ENCODE data around the gene LCNL1.

Gene LCNL1

GRCh38 chr9:136937186-136938001 is 45.4 kb upstream of the LCNL1 start:
- Histone ChIP-seq H3K23ac (ENCODE audit: low read length in 2 of 2) (no peak overlapping the region), H3K4ac (ENCODE audit: low read depth in 1 of 2, low read length in 2 of 2) (no peak overlapping the region), H3K4me1 (ENCODE audit: control insufficient read depth, insufficient read depth, low read depth, low read length) (peaks cover 8% of the 10 kb centered on the region), H3K18ac (ENCODE audit: low read depth in 1 of 2, low read length in 2 of 2) (no peak overlapping the region), H2BK5ac (ENCODE audit: low read depth, low read length, poor library complexity, severe bottlenecking) (no peak overlapping the region), H4K8ac (ENCODE audit: low read length) (peak overlapping the region; percentile 7), H3K36me3 (ENCODE audit: control insufficient read depth in 1 of 2, insufficient read depth in 2 of 2, low read depth in 1 of 2, low read length in 2 of 2) (peaks cover 35 to 48% of the 10 kb centered on the region in 2 experiments), H4K91ac (ENCODE audit: low read length) (peak overlapping the region; percentile 35), H2AK5ac (ENCODE audit: low read length, severe bottlenecking) (no peak overlapping the region), H3K79me1 (replicated peaks; ENCODE audit: low read length, poor library complexity, severe bottlenecking) (peaks cover 38% of the 10 kb centered on the region), H2AFZ (ENCODE audit: low read depth, low read length) (no peak overlapping the region), H3K4me3 (ENCODE audit: insufficient read depth in 1 of 2, low read depth in 1 of 2, low read length in 2 of 2) (no peak overlapping the region), H3K27me3 (ENCODE audit: control insufficient read depth in 1 of 2, insufficient read depth in 1 of 2, low read length in 2 of 2) (no peaks in the 10 kb centered on the region), H3K9me3 (ENCODE audit: control insufficient read depth, low read length) (no peaks in the 10 kb centered on the region), H3K9ac (ENCODE audit: low read length) (no peak overlapping the region), H2BK120ac (ENCODE audit: low read depth, low read length) (no peak overlapping the region), H2BK12ac (ENCODE audit: low read length in 2 of 2) (no peak overlapping the region), H3K27ac (ENCODE audit: low read length, poor library complexity, severe bottlenecking) (no peak overlapping the region), H2BK15ac (ENCODE audit: low read depth, poor library complexity, severe bottlenecking) (no peak overlapping the region), H3K14ac (ENCODE audit: low read length in 2 of 2) (no peak overlapping the region), H3K4me2 (ENCODE audit: low read length, poor library complexity, severe bottlenecking) (no peak overlapping the region)
- 91% methylated on average over 15 of the region's 15 CpGs for WGBS
- DNase-seq: no peak

GRCh38 chr9:136939431-136939995 is 43.3 kb upstream of the LCNL1 start:
- Histone ChIP-seq H3K9me3 (ENCODE audit: control insufficient read depth, low read length) (no peaks in the 10 kb centered on the region), H3K79me1 (replicated peaks; ENCODE audit: low read length, poor library complexity, severe bottlenecking) (peaks cover 35% of the 10 kb centered on the region), H3K4me3 (ENCODE audit: insufficient read depth in 1 of 2, low read depth in 1 of 2, low read length in 2 of 2) (no peak overlapping the region), H4K8ac (ENCODE audit: low read length) (peak overlapping the region; percentile 19), H4K91ac (ENCODE audit: low read length) (no peak overlapping the region), H3K27me3 (ENCODE audit: control insufficient read depth in 1 of 2, insufficient read depth in 1 of 2, low read length in 2 of 2) (no peaks in the 10 kb centered on the region), H2BK5ac (ENCODE audit: low read depth, low read length, poor library complexity, severe bottlenecking) (no peak overlapping the region), H2BK120ac (ENCODE audit: low read depth, low read length) (no peak overlapping the region), H3K4me2 (ENCODE audit: low read length, poor library complexity, severe bottlenecking) (no peak overlapping the region), H3K4me1 (ENCODE audit: control insufficient read depth, insufficient read depth, low read depth, low read length) (peaks cover 19% of the 10 kb centered on the region), H3K23ac (ENCODE audit: low read length in 2 of 2) (no peak overlapping the region), H3K14ac (ENCODE audit: low read length in 2 of 2) (no peak overlapping the region), H2BK15ac (ENCODE audit: low read depth, poor library complexity, severe bottlenecking) (no peak overlapping the region), H3K9ac (ENCODE audit: low read length) (no peak overlapping the region), H2BK12ac (ENCODE audit: low read length in 2 of 2) (peak overlapping the region in 1 of 2 experiments; percentile 23), H3K18ac (ENCODE audit: low read depth in 1 of 2, low read length in 2 of 2) (no peak overlapping the region), H2AFZ (ENCODE audit: low read depth, low read length) (no peak overlapping the region), H3K36me3 (ENCODE audit: control insufficient read depth in 1 of 2, insufficient read depth in 2 of 2, low read depth in 1 of 2, low read length in 2 of 2) (peaks cover 41 to 59% of the 10 kb centered on the region in 2 experiments), H3K27ac (ENCODE audit: low read length, poor library complexity, severe bottlenecking) (no peak overlapping the region), H2AK5ac (ENCODE audit: low read length, severe bottlenecking) (no peak overlapping the region), H3K4ac (ENCODE audit: low read depth in 1 of 2, low read length in 2 of 2) (no peak overlapping the region)
- WGBS: 97% methylated on average over 28 of the region's 28 CpGs
- no peak for DNase-seq

GRCh38 chr9:136939996-136940525 is 42.7 kb upstream of the LCNL1 start:
- no peak overlapping the region for H3K27ac ChIP-seq (ENCODE audit: low read length, poor library complexity, severe bottlenecking)
- no peak overlapping the region for H3K18ac ChIP-seq (ENCODE audit: low read depth in 1 of 2, low read length in 2 of 2)
- no peak for DNase-seq
- no peak overlapping the region for H2BK12ac ChIP-seq (ENCODE audit: low read length in 2 of 2)
- no peak overlapping the region for H4K8ac ChIP-seq (ENCODE audit: low read length)
- no peak overlapping the region for H3K4ac ChIP-seq (ENCODE audit: low read depth in 1 of 2, low read length in 2 of 2)
- H3K36me3 ChIP-seq (ENCODE audit: control insufficient read depth in 1 of 2, insufficient read depth in 2 of 2, low read depth in 1 of 2, low read length in 2 of 2): peaks cover 41 to 59% of the 10 kb centered on the region in 2 experiments
- H3K14ac ChIP-seq (ENCODE audit: low read length in 2 of 2): no peak overlapping the region
- H3K4me1 ChIP-seq (ENCODE audit: control insufficient read depth, insufficient read depth, low read depth, low read length): peaks cover 23% of the 10 kb centered on the region
- H3K9ac ChIP-seq (ENCODE audit: low read length): no peak overlapping the region
- H4K91ac ChIP-seq (ENCODE audit: low read length): no peak overlapping the region
- no peak overlapping the region for H2AK5ac ChIP-seq (ENCODE audit: low read length, severe bottlenecking)
- no peak overlapping the region for H3K4me2 ChIP-seq (ENCODE audit: low read length, poor library complexity, severe bottlenecking)
- no peaks in the 10 kb centered on the region for H3K27me3 ChIP-seq (ENCODE audit: control insufficient read depth in 1 of 2, insufficient read depth in 1 of 2, low read length in 2 of 2)
- whole genome bisulfite sequencing: 94% methylated on average over 16 of the region's 16 CpGs
- no peak overlapping the region for H2AFZ ChIP-seq (ENCODE audit: low read depth, low read length)
- peaks cover 35% of the 10 kb centered on the region for H3K79me1 ChIP-seq (replicated peaks; ENCODE audit: low read length, poor library complexity, severe bottlenecking)
- H3K23ac ChIP-seq (ENCODE audit: low read length in 2 of 2): no peak overlapping the region
- H2BK5ac ChIP-seq (ENCODE audit: low read depth, low read length, poor library complexity, severe bottlenecking): no peak overlapping the region
- H2BK120ac ChIP-seq (ENCODE audit: low read depth, low read length): no peak overlapping the region
- no peaks in the 10 kb centered on the region for H3K9me3 ChIP-seq (ENCODE audit: control insufficient read depth, low read length)
- no peak overlapping the region for H2BK15ac ChIP-seq (ENCODE audit: low read depth, poor library complexity, severe bottlenecking)
- H3K4me3 ChIP-seq (ENCODE audit: insufficient read depth in 1 of 2, low read depth in 1 of 2, low read length in 2 of 2): peak overlapping the region in 1 of 2 experiments; percentile 26

- Histone ChIP-seq H3K23ac (ENCODE audit: low read length in 2 of 2) (no peak overlapping the region), H2AFZ (ENCODE audit: low read depth, low read length) (no peak overlapping the region), H3K4me3 (ENCODE audit: insufficient read depth in 1 of 2, low read depth in 1 of 2, low read length in 2 of 2) (peak overlapping the region in 1 of 2 experiments; percentile 32), H4K8ac (ENCODE audit: low read length) (peak overlapping the region; percentile 57), H3K18ac (ENCODE audit: low read depth in 1 of 2, low read length in 2 of 2) (no peak overlapping the region), H3K4me1 (ENCODE audit: control insufficient read depth, insufficient read depth, low read depth, low read length) (peaks cover 23% of the 10 kb centered on the region), H3K9me3 (ENCODE audit: control insufficient read depth, low read length) (no peaks in the 10 kb centered on the region), H3K9ac (ENCODE audit: low read length) (no peak overlapping the region), H3K14ac (ENCODE audit: low read length in 2 of 2) (no peak overlapping the region), H3K4ac (ENCODE audit: low read depth in 1 of 2, low read length in 2 of 2) (no peak overlapping the region), H2BK5ac (ENCODE audit: low read depth, low read length, poor library complexity, severe bottlenecking) (no peak overlapping the region), H2BK12ac (ENCODE audit: low read length in 2 of 2) (peak overlapping the region in 1 of 2 experiments; percentile 19), H3K27ac (ENCODE audit: low read length, poor library complexity, severe bottlenecking) (no peak overlapping the region), H2BK120ac (ENCODE audit: low read depth, low read length) (no peak overlapping the region), H3K79me1 (replicated peaks; ENCODE audit: low read length, poor library complexity, severe bottlenecking) (peaks cover 34% of the 10 kb centered on the region), H3K4me2 (ENCODE audit: low read length, poor library complexity, severe bottlenecking) (no peak overlapping the region), H2AK5ac (ENCODE audit: low read length, severe bottlenecking) (no peak overlapping the region), H3K27me3 (ENCODE audit: control insufficient read depth in 1 of 2, insufficient read depth in 1 of 2, low read length in 2 of 2) (no peaks in the 10 kb centered on the region), H4K91ac (ENCODE audit: low read length) (no peak overlapping the region), H3K36me3 (ENCODE audit: control insufficient read depth in 1 of 2, insufficient read depth in 2 of 2, low read depth in 1 of 2, low read length in 2 of 2) (peaks cover 41 to 59% of the 10 kb centered on the region in 2 experiments), H2BK15ac (ENCODE audit: low read depth, poor library complexity, severe bottlenecking) (peak overlapping the region; percentile 16)
- no peak for DNase-seq
- WGBS: 96% methylated on average over 42 of the region's 42 CpGs
Measured at GRCh38 chr9:136940526-136941230, 42.1 kb upstream of the LCNL1 start.
